Suppressor macrophage treated with lipopolysaccharide for 1 hour (primary cell): ENCODE measurements around the gene DNAJB1.
"Not testable (repeated sequence)": the region's sequence is repeated elsewhere in the genome, so short reads cannot be mapped to it uniquely, and the experiment has no call there.

ENCODE experiments used
- DNase-seq, 3 donors: peaks; one replicate each; pipeline ENCODE4 v3.0.0-alpha.2; 2020 to 2022

Gene DNAJB1

DNA sequence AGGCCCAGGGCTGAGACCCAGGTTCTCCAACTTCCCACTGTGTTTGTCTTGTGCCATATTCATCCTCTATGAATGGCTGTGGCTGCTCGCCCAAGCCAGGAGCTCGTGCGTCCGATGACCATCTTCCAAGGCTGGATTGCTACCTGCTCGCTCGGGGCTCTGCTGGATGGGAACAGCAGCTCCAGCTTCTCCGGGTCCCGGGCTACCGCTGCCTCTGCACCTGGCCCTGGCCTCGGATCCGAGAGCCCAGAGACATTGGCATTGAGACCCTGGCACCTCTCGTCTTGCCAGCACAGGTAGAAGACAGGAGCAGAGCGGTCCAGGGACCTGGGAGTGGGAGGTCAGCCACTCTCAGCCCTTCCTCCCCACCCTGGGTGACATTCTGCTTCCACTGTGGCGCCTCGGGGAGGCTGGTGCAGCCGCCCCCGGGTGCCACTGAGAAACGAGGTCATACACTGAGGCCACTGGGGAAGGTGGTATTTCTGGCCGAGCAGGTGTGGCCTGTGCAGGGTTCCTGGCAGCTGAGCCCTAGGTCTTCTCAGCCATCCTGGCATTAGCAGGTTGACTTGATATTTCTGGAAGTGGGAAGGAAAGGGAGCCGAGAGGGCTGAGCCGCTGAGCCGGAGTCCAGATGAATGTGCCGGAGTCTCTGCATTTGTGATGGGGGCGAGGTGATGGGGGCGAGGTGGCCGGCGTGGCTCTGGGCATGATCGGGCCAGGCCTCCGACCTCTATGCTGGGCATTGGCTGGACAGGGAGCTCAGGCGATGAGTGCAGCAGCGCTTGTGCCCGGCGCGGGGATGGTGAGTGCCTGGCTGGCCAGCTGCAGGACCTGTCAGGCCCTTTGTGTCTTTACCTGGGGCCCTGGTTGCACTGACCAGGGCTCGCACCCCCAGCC, 35.1 kb upstream of the DNAJB1 start:
- DNase-seq, result no peak

DNA sequence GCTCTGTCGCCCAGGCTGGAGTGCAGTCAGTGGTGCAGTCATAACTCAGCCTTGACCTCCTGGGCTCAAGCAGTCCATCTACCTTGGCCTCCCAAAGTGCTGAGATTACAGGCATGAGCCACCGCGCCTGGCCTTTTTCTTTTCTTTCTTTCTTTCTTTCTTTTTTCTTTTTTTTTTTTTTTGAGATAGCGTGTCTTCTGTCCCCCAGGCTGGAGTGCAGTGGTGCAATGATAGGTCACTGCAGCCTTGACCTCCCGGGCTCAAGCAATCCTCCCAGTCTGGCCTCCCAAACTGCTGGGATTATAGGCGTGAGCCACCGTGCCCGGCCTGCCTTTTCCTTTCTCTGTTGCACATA, 33.8 kb upstream of the DNAJB1 start:
- DNase-seq, result not testable (repeated sequence)

DNA sequence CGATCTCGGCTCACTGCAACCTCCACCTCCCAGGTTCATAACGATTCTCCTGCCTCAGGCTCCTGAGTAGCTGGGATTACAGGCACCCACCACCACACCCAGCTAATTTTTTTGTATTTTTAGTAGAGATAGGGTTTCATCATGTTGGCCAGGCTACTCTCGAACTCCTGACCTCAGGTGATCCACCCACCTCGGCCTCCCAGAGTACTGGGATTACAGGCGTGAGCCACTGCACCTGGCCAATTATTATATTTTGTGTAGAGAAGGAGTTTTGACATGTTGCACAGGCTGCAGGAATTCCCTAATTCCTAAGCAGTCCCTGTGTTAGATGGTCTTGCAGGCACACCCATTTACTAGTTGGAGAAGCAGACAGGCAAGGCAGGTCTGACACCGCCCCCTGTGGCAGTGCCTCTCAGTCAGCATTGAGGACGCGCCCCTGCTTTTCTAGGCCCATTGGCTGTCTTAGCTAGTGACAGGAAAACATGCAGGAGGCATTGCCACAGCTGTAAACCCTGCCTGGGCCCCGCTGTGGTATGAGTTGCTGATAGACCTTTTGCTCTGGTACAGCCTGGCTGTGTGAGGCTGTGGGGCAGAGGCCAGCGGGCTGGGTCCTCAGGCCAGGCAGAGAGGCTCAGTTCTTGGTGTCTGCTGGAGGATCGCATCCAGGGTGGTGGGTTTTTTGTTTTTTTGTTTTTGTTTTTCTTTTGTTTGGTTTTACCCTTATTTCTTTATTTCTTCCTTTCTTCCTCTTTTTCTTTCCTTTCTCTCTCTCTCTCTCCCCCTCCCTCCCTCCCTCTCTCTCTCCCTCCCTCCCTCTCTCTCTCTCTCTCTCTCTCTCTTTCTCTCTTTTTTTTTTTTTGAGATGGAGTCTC, 33.2 kb upstream of the DNAJB1 start:
- DNase-seq, result peak; percentile 52 to 73 (median 56)

DNA sequence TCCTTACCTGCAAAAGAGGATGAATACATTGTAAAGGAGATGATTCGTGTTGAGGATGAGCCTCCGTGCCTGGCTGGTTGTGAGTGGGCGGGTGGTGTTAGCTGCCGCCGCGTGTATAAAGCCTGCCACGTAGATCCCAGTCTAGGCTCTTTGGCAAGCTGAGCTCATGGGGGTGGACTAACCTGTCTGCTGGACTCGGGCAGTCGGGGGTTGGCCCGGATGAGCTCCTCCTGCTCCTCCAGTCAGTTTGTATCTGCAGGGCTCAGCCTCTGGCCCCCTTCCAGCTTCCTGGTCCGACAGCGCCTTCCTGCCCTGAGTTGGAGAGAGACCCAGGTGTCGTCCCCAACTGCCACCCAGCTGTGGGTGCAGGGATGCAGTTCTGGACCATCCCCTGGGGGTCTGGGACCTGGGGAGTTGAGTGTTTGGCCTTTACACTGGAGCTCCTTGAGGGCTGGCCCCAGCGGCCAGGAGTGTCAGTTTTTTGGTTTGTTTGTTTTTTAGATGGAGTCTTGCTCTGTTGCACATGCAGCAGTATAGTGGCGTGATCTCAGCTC, 32.1 kb upstream of the DNAJB1 start:
- DNase-seq, result no peak

DNA sequence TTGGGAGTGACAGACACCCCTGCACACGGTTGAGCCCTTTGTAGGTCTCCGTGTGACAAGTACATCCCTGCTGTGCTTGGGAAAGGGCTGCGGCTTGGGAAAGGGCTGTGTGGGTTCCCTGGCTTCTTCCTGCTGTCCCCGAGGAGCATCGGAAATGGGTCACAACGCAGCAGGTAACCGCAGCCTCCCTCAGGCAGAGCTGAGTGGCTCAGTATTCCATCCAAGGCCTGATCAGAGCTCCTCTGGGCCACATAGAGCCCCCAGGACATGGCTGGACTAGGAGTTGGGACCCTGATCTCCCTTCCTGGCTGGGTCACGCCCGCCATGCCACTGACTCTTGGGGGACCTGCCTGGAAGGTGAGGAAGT, 27.5 kb upstream of the DNAJB1 start:
- DNase-seq, result no peak

DNA sequence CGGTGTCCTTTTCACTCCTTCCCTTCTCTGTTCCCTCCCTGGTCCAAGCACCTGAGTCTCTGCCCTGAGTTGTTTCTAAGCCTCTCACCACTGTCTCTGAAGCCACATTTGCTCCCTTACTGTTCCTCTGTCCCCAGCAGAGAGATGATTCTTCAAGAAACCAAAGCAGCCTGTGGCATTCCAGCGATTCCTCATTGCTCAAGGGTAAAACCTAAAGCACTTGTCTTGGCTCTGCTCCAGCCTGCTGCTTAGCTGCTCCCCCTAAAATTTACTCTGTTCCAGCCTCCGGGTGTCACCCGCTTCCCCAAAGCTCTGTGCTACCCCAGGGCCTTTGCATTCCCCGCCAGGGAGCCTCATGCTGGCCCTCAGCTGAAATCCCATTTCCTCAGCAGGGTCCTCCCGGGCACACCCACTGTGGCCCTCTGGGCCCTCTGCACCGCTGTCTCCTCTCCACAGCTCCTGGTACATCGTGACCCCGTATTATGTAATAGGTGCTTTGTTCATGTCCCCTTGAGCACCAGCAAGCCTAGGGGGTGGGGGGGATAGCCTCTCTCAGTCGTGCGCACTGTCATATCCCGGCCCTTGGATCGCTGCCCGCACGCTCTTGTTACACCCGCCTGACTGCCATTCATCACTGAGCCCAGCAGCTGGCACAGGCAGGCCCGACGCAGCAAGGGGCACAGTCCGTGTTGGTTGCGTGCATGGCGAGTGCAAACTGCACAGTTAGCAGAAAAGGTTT, 26.9 kb upstream of the DNAJB1 start:
- no peak for DNase-seq

DNA sequence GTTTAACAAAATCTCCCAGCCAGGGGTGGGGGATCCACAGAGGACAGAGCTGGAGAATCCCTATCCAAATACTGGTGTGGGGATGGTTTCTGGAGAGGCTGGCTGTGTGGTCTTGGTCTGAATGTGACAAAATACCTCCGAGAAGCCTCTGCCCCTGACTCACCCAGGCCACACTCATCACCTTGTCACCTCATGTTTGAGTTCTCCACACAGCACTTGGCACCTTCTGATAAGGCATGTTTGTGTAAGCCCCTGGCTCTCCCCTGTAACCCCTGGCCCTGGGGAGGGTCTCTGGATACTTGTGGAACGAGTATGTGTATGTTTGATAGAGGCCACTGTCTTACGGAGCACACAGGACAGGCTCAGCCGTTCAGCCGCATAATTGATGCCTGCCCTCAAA, 25.9 kb upstream of the DNAJB1 start:
- no peak for DNase-seq

DNA sequence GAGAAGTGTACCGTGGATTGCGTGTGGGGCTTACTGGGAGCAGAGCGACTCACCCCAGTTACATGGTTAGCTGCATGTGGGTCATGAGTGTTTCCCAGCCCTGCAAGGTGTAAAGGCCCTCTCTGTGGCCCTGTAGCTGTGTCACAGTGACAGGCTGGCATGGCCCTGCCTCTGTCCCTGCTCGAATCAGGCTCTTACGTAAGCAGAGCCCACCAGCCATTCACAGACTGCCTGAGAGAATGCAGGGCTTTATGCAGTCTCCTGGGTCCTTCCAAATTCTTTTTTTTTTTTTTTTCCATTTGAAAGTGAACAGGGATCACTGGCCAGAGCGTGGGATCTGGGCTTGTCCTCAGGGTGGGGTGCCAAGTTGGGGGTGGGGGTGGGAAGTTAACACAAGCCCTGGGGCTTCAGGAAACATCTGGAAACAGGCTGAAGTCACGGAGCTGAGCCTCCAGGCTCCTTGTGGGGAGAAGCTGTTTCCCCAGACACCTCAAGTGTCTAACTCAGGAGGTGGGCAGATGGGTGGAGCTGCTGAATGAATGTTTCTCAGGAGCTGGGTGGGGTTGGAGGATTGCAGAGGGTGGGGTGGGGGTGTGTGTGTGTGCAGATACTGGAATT, 24.6 kb upstream of the DNAJB1 start:
- DNase-seq, result peak; percentile 60 to 67 (median 62)

DNA sequence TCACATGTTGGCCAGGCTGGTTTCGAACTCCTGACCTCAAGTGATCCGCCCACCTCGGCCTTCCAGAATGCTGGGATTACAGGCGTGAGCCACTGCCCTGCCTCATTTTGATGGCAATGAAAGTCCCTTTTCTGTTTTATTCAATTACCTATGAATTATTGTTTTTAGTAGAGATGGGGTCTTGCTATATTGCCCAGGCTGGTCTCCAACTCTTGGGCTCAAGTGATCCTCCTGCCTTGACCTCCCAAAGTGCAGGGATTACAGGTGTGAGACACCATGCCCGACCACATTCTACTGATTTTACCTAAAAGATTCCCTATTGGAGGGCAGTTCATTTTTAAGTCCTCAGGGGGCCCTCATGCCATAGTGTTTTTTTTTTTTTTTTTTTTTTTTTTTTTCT, 23.8 kb upstream of the DNAJB1 start:
- DNase-seq, result not testable (repeated sequence)

DNA sequence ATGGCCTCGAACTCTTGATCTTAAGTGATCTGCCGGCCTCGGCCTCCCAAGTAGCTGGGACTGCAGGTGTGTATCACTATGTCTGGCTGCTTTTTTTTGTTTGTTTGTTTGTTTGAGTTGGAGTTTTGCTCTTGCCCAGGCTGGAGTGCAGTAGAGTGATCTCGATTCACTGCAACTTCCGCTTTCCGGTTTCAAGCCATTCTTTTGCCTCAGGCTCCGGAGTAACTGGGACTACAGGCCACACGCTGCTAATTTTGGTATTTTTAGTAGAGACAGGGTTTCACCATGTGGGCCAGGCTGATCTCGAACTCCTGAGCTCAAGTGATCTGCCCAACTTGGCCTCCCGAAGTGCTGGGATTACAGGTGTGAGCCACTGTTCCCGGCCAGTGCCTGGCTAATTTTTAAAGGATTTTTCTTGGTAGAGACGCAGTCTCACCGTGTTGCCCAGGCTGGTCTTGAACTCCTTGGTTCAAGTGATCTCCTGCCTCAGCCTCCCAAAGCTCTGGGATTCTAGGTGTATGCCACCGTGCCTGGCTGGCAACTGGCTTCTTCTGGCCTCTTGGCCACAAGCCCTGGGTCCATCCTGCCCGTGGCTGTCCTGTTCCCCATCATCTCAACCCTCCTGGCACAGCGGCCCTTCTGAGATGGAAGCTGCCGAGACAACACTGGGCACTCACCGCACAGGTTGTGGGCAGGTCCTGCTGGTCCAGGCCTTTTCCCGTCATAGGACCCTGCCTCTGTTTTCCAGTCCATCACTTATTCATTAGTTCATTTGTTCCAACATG, 22.7 kb upstream of the DNAJB1 start:
- no peak for DNase-seq

DNA sequence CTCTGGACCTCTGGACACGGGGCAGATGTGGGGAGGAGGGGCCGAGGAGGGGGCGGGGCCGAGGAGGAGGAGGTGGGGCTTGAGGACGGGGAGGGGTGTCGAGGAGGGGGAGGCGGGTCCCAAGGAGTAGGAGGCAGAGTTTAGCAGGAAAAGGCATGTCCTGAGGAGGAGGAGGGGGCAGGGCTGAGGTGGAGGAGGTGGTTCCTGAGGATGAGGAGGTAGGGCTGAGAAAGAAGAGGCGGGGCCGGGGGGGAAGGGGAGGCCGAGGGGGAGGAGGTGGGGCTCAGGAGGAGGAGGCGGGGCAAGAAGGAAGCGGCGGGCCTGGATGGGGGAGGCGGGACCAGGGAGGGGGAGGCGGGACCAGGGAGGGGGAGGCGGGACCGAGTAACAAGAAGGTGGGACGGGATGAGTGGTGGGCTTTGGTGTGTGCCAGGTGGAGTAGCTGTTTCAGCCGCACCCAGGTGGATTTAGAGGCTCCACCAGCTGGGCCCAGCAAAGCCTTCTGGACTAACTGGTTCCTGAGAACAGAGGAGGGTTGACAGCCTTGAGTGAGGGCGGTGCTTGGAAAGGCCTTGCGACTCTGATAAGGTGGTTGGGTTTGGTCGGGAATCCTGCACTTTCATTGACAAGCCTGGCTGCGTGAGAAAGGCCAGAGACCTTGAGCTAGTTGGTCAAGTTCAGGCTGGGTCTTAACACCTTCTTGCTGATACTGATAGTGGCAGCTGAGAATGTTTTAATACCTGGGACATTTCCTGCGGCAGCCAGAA, 18.9 kb upstream of the DNAJB1 start:
- DNase-seq, result peak in 2 of 3 donors; percentile 18 to 47

DNA sequence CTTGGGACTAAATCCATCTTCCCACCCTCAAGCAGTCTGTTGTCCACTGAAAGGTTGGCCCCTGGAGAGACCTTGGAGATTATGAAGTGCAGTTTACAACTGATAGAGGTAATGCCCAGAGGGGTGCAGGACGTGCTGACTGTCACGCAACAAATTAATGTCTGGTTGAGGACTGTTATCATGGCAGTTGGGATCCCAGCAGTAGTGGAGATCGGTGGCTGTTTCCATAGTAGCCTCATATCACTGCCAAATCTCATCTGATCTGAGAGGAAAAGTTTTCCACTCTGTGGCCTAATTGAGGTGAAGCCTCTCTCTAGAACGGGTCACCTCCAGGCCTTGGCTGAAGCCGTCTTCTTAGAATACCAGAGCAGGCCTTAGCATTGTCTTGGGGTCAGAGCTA, 15.3 kb upstream of the DNAJB1 start:
- no peak for DNase-seq

DNA sequence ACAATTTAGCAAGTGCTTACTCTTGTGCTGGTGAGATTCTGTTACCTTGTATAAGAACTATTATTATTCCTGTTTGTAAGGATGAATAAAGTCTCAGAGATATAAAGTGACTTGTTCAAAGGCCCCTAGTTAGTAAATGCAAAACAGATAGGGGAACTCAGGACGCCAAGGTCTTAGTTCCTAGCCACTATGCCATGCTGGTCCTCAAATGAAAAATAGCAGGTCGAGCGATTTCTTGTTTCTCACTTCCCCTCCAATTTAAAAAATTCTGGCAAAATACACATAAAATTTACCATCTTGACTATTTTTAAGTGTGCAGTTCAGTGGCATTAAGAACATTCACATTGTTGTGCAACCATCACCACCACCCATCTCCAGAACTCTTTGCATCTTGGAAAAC, 12.3 kb upstream of the DNAJB1 start:
- peak in 2 of 3 donors; percentile 33 to 35 for DNase-seq

DNA sequence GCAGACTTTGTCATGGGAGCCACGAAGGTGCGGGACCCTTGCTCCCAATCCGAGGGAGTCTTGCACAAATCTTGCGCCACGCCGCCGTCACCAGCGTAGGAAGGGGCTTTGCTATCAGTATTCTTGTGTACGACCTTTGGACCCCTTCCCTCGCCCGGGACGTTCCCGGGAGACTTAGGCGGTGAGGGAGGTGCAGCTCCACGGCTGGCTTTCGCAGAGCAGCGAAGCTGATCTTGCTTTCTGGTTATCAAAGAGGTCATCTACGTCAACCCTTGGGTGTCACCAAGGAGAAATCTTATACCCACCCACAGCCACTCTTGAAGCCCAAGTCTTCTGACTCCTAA, 11.8 kb upstream of the DNAJB1 start:
- DNase-seq, result peak; percentile 74 to 84 (median 82)

DNA sequence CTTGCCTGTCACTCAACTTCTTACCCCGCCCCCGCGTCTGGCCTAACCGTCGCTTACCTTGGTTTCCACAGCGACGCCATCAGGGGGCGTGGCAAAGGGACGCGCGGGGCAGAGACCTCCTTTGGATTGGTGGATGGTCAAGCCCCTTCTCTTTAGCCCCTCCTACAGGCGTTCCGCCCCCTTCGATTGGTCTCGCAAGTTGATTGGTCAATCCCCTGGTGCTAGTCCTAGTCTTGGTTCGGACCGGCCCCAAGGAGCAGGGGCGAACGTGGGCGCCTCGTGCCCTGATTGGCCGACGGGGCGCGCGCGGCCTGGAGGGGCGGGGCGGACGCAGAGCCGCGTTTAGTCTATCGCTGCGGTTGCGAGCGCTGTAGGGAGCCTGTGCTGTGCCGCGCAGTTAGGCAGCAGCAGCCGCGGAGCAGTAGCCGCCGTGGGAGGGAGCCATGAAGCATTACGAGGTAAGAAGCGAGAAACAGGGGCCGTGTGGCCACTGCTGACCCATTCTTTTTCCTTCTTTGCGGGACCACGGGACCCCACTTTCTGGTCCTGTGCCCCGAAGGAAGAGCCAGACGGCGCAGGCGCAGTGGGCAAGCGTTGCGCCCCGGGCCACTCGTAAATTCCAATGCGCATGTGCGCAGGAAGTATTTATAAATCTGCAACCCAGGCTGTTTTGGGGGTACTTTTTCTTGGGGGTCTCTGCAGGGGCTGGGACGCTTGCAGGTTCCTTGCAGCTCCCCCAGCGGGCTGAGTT, 11.2 kb upstream of the DNAJB1 start, which contains the start of gene TECR:
TSS of gene TECR (plus strand) at position 341 of the 751 bp plus-strand sequence. CDS start at position 444, 103 bp downstream.
- DNase-seq, result peak; percentile 99 to 100 (median 100)

DNA sequence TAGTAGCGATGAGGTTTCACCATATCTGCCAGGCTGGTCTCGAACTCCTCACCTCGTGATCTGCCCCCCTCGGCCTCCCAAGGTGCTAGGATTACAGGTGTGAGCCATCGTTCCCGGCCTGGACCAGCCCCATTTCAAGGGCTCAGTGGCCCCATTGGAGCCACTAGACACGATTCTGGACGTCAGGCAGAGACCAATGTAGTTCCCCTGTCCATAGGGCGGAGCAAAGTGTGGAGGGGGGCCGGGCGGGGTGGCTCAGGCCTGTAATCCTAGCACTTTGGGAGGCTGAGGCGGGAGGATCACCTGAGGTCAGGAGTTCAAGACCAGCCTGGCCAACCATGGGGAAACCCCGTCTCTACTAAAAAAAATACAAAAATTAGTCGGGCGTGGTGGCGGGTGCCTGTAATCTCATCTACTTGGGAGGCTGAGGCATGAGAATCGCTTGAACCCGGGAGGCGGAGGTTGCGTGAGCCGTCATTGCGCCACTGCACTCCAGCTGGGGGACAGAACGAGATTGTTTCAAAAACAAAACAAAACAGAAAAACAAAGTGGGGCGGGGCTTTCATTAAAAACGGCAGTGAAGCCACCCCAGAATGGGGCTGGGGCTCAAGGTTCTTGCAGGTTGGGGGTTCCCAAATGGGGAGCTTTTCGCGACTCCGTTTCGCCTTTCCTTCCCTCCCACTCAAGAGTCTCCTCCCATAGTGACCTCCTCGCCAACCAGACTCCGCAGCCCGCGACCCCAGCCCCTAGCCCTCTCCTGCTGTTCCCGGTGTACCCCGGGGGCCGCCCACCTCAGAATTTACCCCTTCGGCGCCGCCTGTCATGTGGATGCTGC, 10.4 kb upstream of the DNAJB1 start:
- no peak for DNase-seq

DNA sequence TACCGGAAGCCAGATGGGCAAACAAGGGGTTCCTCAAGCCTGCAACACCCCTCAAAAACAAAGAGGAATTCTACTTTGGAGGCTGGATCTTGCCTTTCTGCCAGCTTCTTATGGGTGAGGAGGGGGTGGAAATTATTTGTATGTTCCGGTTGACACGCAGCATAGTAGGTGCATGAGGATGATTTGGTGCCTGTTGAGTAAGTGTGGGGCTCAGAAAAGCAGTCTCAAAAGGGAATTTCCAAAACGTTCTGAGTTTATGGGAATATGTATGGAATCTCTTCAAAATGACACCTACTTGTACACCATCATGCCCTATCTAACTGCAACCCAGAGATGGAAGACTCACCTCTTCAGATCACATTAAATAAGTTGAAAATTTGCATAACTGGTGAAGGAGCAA, 8.2 kb upstream of the DNAJB1 start:
- DNase-seq, result no peak

DNA sequence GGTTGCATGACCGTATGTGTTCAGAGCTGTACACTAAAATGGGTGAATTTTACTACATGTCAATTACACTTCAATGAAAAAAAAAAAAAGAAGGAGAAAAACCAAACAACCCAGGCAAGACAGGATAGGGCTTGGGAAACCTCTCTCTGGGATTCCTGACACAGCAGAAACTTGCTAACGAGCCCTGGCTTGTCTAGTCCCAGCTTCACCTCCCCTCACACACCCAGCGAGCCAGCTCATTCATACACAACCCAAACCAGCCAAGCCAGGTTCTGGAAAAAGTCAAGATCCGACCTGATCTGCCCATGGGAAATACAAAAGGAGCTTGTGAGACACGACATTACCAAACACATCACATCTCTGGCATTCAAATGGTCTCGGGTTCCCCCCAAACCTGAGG, 7.5 kb upstream of the DNAJB1 start:
- no peak for DNase-seq

DNA sequence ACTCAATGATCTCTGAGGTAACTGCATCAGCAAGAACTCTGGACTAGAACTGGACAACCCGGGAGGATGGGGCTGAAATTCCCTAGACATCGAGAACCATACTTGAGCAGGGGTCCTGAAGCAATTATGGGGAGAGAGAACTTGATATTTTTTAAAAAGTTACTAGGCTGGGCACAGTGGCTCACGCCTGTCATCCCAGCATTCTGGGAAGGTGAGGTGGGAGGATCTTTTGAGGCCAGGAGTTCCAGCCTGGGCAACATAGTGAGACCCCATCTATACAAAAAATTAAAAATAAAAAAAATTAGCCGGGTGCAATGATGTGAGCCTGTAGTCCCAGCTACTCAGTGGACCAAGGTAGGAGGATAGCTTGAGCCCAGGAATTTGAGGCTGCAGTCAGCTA, 2.3 kb upstream of the DNAJB1 start:
- DNase-seq, result no peak
